ENCODE data around the gene ZFX.
"Not testable (repeated sequence)": the region's sequence is repeated elsewhere in the genome, so short reads cannot be mapped to it uniquely, and the experiment has no call there.

Gene ZFX

GRCh38 chrX:24150051-24150790 lies 692 bp downstream of the ZFX start:
- H3K4me3 ChIP-seq (ENCODE audit: low read depth, low read length): peak overlapping the region; percentile 67
- peak; percentile 53 for DNase-seq (ENCODE audit: low read depth)

DNA sequence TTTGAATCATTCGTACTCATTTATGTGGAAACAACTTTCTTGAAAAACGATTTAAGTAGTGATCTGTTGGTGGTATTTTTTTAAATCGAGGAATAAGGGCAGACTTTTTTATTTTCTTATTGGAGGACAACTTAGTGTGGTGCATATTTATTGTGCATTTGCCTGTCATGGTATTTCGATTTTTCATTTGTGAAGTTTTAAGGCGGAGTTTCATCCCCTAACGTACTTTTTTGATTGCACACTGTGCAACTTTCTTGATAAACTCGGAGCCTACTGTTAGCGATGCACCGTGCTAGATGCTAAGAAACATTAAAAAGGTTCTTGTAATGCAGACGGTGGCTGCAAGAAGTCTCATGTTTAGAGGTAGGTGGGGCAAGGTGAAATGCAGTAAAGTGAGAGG lies 1.4 kb downstream of the ZFX start:
- no peak for DNase-seq (ENCODE audit: low read depth)
- peak overlapping the region; percentile 67 for H3K4me3 ChIP-seq (ENCODE audit: low read depth, low read length)

DNA sequence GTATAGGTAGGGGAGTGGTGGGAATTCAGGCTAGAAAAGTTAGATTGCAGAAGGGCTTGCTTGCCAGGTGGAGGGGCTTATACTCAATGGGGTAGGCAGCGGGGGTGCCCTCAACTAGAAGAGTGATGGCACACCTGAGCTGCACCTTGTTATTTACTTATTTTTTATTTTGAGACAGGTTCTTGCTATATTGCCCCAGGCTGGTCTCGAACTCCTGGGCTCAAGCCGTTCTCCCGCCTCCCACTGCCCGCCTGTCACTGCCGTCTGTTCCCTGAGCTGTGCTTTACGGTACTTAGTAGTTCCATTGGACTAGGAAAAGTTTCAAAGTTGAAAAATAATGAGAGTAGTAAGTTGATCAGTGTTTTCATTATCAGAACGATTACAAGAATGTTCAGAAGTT lies 2.0 kb downstream of the ZFX start:
- peak overlapping the region; percentile 67 for H3K4me3 ChIP-seq (ENCODE audit: low read depth, low read length)
- DNase-seq (ENCODE audit: low read depth): no peak

GRCh38 chrX:24153178-24153795 lies 3.8 kb downstream of the ZFX start:
- no peak for DNase-seq (ENCODE audit: low read depth)
- H3K4me3 ChIP-seq (ENCODE audit: low read depth, low read length): no peak overlapping the region

DNA sequence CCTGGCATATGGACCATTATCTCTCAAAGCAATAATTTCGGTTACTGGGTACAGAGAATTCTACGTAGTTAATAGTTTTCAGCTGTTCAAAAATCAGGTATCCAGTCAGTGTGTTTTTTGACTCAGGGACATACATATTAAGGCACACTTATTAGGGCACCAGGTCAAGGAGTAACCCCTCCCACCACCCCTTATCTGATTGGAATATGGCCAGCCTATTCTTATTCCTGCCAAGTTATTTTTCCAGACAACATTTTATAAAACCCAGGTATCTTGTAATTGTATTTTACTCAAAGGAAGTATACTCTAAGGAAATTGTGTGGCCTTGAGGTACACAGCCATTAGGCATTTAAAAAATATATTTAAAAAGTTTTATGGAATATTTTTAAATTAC lies 4.3 kb downstream of the ZFX start:
- no peak overlapping the region for H3K4me3 ChIP-seq (ENCODE audit: low read depth, low read length)
- DNase-seq (ENCODE audit: low read depth): no peak

DNA sequence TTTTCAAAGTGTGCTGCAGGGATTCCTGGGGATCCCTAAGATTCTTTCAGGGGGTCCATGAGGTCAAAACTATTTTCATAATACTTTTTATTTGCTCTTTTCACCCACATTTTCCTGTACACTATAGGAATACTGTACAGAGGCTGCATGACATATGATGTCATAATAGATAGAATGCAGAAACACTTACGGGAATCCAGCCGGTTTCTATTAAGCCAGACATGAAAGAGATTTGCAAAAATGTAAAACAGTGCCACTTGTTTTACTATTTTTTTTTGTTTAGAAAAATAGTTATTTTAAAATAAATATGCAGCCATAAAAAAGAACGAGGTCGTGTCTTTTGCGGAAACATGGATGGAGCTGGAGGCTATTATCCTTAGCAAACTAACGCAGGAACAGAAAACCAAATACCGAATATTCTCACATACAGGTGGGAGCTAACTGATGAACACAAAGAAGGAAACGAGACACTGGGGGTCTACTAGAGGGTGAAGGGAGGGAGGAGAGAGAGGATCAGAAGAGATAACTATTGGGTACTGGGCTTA lies 5.0 kb downstream of the ZFX start:
- DNase-seq (ENCODE audit: low read depth): no peak
- no peak overlapping the region for H3K4me3 ChIP-seq (ENCODE audit: low read depth, low read length)

GRCh38 chrX:24155747-24156146 lies 6.2 kb downstream of the ZFX start:
- not testable (repeated sequence) for DNase-seq (ENCODE audit: low read depth)

DNA sequence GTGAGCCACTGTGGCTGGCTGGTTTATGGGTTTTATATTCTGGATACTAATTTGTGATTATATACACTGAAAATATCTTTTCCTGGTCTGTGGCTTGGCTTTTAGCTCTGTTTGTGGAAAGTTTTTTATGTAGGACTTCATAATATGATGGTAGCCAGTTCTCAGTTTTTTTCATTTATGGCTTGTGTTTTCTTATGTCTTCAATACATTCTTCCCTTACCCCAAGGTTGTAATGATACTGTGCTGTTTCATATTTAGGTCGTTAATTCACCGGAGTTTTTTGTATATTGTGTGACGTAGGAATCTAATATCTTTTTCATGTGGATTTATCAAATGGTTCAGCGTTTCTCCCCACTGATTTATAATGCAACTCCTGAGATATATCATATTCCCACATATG lies 6.6 kb downstream of the ZFX start:
- DNase-seq (ENCODE audit: low read depth): no peak

More at GRCh38 chrX:24155747-24156146, 6.2 kb downstream of the ZFX start:
- H3K4me3 ChIP-seq (ENCODE audit: low read depth, low read length): not testable (repeated sequence)

DNA sequence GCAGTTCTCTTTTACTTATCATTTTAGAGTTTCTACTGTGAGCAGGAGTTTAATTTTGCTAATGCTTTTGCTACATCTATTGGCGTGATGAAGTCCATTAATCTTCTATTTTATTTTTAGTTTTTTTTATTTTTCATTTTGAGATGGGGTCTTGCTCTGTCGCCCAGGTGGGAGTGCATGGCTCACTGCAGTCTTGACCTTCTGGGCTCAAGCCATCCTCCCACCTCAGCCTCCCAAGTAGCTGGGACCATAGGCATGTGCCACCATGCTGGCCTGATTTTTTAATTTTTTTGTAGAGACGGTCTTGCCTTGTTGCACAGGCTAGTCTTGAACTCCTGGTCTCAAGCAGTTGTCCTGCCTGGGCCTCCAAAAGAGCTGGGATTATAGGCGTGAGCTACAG lies 9.4 kb downstream of the ZFX start:
- no peak overlapping the region for H3K4me3 ChIP-seq (ENCODE audit: low read depth, low read length)
- DNase-seq (ENCODE audit: low read depth): no peak

More for the DNA sequence above, 6.6 kb downstream of the ZFX start:
- no peak overlapping the region for H3K4me3 ChIP-seq (ENCODE audit: low read depth, low read length)

DNA sequence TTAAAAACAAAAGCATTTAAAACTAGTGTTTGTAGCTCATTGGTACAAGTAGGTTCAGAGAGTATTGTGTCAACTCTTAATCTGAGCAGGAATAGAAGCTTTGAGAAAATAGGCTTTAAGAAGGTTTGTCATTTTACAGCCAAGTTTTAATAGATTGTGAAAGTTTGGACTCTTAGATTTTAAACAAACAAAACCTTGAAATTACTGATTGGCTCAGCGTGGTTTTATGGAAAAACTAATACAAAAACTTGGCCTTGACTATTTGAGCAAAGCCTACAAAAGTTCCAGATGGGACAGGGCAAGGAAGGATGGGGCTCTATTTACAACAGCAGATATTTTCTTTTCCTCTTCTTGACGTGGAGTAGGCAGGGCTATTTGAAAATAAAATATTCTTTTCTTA lies 16.5 kb downstream of the ZFX start:
- no peak overlapping the region for H3K4me3 ChIP-seq (ENCODE audit: low read depth, low read length)
- no peak for DNase-seq (ENCODE audit: low read depth)

- DNase-seq (ENCODE audit: low read depth): no peak
- no peak overlapping the region for H3K4me3 ChIP-seq (ENCODE audit: low read depth, low read length)
Observed at GRCh38 chrX:24167719-24168472, 18.4 kb downstream of the ZFX start.

DNA sequence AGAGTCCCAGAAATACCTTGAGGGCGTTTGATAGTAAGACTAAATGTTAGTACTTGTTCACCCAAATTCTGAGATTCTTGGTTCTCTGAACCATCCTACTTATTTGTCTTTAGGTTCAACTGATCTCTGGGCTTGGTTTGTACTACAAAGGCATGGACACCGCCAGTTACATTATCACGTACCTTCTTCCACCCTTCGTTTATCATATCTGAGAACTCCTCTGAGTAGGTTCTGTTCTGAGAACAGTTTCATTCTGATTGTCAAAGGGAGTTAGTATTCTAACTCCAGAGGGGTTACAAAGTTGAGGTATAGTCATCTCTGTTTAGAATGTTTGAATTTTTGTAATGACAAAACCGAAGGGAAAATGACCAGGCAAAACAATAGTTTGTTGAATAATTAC lies 19.3 kb downstream of the ZFX start:
- no peak overlapping the region for H3K4me3 ChIP-seq (ENCODE audit: low read depth, low read length)
- DNase-seq (ENCODE audit: low read depth): no peak

GRCh38 chrX:24169211-24169610 lies 19.7 kb downstream of the ZFX start:
- DNase-seq (ENCODE audit: low read depth): no peak
- H3K4me3 ChIP-seq (ENCODE audit: low read depth, low read length): no peak overlapping the region

DNA sequence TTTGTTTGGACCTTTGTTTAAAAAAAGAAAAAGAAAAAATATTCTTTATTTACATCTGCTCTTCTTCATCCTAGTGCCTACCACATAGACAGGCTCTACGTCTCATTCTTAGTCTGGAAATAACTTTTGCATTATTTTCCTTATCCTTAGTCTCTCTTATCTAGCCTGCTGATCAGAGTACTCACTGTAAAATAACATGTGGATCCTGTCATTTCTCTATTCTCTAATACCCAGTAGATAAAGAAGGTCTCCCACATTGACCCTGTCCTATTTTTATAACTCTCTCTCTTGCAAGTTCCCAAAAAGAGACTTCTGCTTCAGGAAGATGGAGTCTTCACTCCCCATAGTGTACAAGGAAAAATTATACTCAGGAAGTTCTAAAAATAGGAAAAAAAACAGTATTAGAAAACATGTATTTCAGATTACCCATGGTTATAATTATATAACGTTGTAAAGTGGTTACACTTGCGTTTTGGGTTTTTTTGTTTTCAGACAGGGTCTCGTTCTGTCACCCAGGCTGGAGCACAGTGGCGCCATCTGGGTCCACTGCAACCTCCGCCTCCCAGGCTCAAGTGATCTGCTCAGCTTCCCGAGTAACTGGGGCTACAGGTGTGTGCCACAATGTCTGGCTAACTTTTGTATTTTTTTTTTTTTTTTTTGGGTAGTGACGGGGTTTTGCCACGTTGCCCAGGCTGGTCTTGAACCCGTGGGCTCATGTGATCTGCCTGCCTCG lies 23.8 kb downstream of the ZFX start:
- no peak for DNase-seq (ENCODE audit: low read depth)
- no peak overlapping the region for H3K4me3 ChIP-seq (ENCODE audit: low read depth, low read length)

GRCh38 chrX:24175276-24175675 lies 25.7 kb downstream of the ZFX start:
- no peak for DNase-seq (ENCODE audit: low read depth)
- no peak overlapping the region for H3K4me3 ChIP-seq (ENCODE audit: low read depth, low read length)

DNA sequence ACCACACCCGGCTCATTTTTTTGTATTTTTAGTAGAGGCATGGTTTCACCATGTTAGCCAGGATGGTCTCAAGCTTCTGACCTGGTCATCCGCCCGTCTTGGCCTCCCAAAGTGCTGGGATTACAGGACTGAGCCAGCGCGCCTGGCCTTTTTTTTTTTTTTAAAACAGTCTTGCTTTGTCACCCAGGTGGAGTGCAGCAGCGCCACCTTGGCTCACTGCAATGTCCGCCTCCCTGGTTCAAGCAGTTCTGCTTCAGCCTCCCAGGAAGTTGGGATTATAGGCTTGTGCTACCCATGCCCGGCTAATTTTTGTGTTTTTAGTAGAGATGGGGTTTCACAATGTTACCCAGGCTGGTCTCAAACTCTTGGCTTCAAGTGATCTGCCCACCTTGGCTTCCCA lies 28.9 kb downstream of the ZFX start:
- no peak overlapping the region for H3K4me3 ChIP-seq (ENCODE audit: low read depth, low read length)
- no peak for DNase-seq (ENCODE audit: low read depth)

DNA sequence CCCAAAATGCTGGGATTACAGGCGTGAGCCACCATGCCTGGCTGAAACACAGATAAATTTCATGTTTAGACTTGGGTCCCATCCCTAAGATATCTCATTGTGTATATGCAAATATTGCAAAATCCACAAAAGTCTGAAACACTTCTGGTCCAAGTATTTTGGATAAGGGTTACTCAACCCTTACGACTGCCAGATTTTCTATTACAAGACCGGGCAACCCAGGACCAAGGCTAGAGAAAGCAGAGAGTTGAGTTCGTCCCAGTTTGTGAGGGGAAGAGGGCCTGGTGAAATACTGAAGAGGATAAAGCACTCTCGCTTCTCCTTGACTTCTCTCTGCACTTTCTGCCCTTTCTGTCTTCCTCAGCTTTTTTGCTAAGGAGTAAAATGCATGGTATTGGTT lies 34.5 kb downstream of the ZFX start:
- H3K4me3 ChIP-seq (ENCODE audit: low read depth, low read length): no peak overlapping the region
- DNase-seq (ENCODE audit: low read depth): no peak

DNA sequence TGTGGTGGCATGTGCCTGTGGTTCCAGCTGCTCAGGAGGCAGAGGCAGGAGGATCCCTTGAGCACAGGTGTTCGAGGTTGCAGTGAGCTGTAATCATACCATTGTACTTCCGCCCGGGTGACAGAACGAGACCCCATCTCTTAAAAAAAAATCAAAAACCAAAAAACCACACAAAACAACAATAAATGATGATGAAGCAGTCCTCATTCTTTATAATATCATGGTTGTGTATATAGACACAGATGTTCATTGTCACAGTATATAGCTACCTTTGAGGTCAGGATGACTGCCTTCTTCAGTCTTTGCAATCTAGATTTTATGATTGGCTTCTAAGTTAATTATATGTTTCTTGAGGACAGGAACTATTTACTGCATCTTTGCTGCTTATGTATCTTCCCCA lies 37.0 kb downstream of the ZFX start:
- no peak overlapping the region for H3K4me3 ChIP-seq (ENCODE audit: low read depth, low read length)
- DNase-seq (ENCODE audit: low read depth): no peak

- no peak for DNase-seq (ENCODE audit: low read depth)
- no peak overlapping the region for H3K4me3 ChIP-seq (ENCODE audit: low read depth, low read length)
Observed at GRCh38 chrX:24186986-24187385, 37.5 kb downstream of the ZFX start.

DNA sequence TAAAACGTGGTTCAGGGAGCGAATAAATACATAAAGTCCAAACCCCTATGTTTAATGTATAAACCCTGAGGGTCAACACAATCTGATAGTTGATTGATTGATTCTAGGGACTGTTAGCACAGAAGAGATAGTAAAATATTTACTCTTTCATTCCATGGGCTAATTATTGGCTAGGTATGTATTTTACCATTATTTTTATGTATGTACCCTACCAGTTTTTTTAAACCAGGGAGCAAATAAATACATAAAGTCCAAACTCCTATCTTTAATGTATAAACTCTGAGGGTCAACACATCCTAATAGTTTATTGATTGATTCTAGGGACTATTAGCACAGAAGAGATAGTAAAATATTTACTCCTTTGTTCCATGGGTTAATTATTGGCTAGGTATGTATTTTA lies 40.0 kb downstream of the ZFX start:
- H3K4me3 ChIP-seq (ENCODE audit: low read depth, low read length): no peak overlapping the region

More for the DNA sequence above, 40.0 kb downstream of the ZFX start:
- DNase-seq (ENCODE audit: low read depth): no peak

Measured in skeletal muscle cell (primary cell).